Testis (tissue), 3 donors: ENCODE measurements around the gene SKOR2. TPM values are rescaled to one million over a fixed set of nuclear protein-coding genes. Genes with fewer than 3 reads are reported as not detected.
"Not testable (repeated sequence)": the region's sequence is repeated elsewhere in the genome, so short reads cannot be mapped to it uniquely, and the experiment has no call there.

Source experiments
- DNase-seq: peaks from one replicate; pipeline ENCODE4 v3.0.0-alpha.2; 2019
- H3K27ac ChIP-seq, 2 donors: fragments of 200-600 bp; sonication (generic); one replicate each; pipeline ENCODE4 v1.5.1; 2019
- H3K27me3 ChIP-seq: fragments of 200-600 bp; sonication (generic); one replicate; pipeline ENCODE4 v1.5.1; 2019
- H3K36me3 ChIP-seq: fragments of 200-600 bp; sonication (generic); one replicate; pipeline ENCODE4 v1.5.1; 2017; ENCODE audit warnings: low read depth; ENCODE audit errors: missing control alignments
- H3K4me1 ChIP-seq: fragments of 200-600 bp; sonication (generic); one replicate; pipeline ENCODE4 v1.5.1; 2019
- H3K4me3 ChIP-seq, 2 donors: fragments of 200-600 bp; sonication (generic); one replicate each; pipeline ENCODE4 v1.5.1; 2017 to 2019
- H3K9me3 ChIP-seq: fragments of 200-600 bp; sonication (generic); one replicate; pipeline ENCODE4 v1.5.1; 2017
- POLR2A ChIP-seq: fragments of 450-650 bp; IDR thresholded peaks from one replicate; pipeline ENCODE4 v1.6.1; 2017; ENCODE audit warnings: antibody characterized with exemption, mild to moderate bottlenecking, moderate library complexity
- WGBS, 2 donors: methylation state at CpG; one replicate each; pipeline ENCODE4 v1.1.5; 2018; 5-methylcytosine and 5-hydroxymethylcytosine counted together
- intact Hi-C: fragments of 100-400 bp; cut with DNase I; formaldehyde crosslinking; loops from one replicate; pipeline ENCODE4 v1.15.1; 2023; ENCODE audit warnings: low total_unique reads
- polyA plus RNA-seq: library from polyadenylated mRNA; stranded (reverse); fragments of 350-450 nt; fragmentation: Illumina TruSeq; extraction: RNeasy Lipid Tissue Mini Kit (QIAGEN cat#74804); gene quantifications from one replicate; pipeline ENCODE4 v1.2.3, GENCODE V29; 2014; ENCODE audit warnings: low read depth, low replicate concordance; ENCODE audit not compliant: insufficient read depth
- small RNA-seq, 2 donors: library from RNA; depleted of rRNA; stranded (forward); fragments of <200 nt; gene quantifications; one replicate each; pipeline ENCODE3, GENCODE V24; 2016
- total RNA-seq, 2 donors: library from RNA; depleted of rRNA; stranded (reverse); fragments of >200 nt; gene quantifications; one replicate each; pipeline ENCODE4 v1.2.3, GENCODE V29; 2016
- TF ChIP-seq, protein P1 (sequence below), 3 experiments: fragments of 450-650 bp in 2 of 3; fragments of 200-600 bp in 1 of 3; sonication (generic) in 1 of 3; IDR thresholded peaks; one replicate each; pipeline ENCODE4 v1.5.1; 2016 to 2019; ENCODE audit warnings: antibody characterized with exemption in 3 of 3, mild to moderate bottlenecking in 2 of 3, moderate library complexity in 1 of 3

SKOR2 gene
- total and polyA plus RNA-seq, 3 donors from 2014 or later = 0.43 to 1.4 (median 0.59) TPM

DNA sequence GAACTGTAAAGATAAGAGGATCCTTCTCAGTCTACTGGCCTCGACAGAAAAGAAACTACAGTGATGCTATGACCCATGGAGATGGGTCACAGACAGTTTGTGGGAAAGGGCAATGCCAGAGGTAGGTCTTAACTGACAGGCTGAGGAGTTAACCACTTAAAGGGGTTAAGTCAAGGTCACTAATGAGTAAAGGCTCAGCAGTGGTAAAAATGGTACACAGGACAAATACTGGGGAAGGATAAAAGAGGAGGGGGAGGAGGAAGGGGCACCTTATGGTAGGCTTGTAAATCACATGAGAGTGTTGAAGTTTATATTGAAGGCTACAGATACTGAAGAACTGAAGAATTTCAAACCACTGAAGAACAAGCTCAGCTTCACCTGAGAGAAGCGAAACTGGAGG is 85.2 kb downstream of the SKOR2 start:
- no peaks in the 10 kb centered on the region for H3K36me3 ChIP-seq
- no peak for DNase-seq
- H3K27me3 ChIP-seq = no peaks in the 10 kb centered on the region
- H3K27ac ChIP-seq = no peak overlapping the region
- intact Hi-C loops = no loop called here
- 77 to 86% methylated on average over 2 of the region's 2 CpGs for WGBS, 2 donors
- no peak overlapping the region for H3K4me3 ChIP-seq
- TF ChIP-seq POLR2A = no peak
- TF ChIP-seq, protein P1, sequence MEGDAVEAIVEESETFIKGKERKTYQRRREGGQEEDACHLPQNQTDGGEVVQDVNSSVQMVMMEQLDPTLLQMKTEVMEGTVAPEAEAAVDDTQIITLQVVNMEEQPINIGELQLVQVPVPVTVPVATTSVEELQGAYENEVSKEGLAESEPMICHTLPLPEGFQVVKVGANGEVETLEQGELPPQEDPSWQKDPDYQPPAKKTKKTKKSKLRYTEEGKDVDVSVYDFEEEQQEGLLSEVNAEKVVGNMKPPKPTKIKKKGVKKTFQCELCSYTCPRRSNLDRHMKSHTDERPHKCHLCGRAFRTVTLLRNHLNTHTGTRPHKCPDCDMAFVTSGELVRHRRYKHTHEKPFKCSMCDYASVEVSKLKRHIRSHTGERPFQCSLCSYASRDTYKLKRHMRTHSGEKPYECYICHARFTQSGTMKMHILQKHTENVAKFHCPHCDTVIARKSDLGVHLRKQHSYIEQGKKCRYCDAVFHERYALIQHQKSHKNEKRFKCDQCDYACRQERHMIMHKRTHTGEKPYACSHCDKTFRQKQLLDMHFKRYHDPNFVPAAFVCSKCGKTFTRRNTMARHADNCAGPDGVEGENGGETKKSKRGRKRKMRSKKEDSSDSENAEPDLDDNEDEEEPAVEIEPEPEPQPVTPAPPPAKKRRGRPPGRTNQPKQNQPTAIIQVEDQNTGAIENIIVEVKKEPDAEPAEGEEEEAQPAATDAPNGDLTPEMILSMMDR (IDR thresholded peaks at IDR 0.05) = no peak
- no peaks in the 10 kb centered on the region for H3K4me1 ChIP-seq
- H3K9me3 ChIP-seq = no peaks in the 10 kb centered on the region

DNA sequence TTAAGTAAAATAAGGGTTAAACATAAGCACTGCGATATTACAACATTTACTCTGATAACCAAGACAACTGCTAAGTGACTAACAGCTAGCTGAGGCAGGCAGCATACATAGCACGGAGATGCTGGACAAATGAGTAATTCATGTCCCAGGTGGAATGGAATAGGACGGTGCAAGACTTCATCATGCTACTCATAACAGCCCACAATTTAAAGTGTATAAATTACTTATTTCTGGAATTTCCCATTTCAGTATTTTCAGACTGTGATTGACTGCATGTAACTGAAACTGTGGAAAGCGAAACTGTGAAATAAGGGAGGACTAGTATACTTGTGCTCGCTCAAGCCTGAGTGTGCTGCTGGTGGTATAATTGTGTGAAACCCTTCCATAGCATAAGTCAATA is 88.2 kb downstream of the SKOR2 start:
- WGBS, 2 donors = 83 to 88% methylated on average over 5 of the region's 5 CpGs
- H3K9me3 ChIP-seq = no peaks in the 10 kb centered on the region
- H3K4me1 ChIP-seq = no peaks in the 10 kb centered on the region
- no peak overlapping the region for H3K4me3 ChIP-seq
- H3K27ac ChIP-seq = no peak overlapping the region
- TF ChIP-seq POLR2A = no peak
- TF ChIP-seq, protein P1 (IDR thresholded peaks at IDR 0.05) = no peak
- H3K36me3 ChIP-seq = no peaks in the 10 kb centered on the region
- H3K27me3 ChIP-seq = no peaks in the 10 kb centered on the region
- intact Hi-C loops = no loop called here
- DNase-seq = no peak

DNA sequence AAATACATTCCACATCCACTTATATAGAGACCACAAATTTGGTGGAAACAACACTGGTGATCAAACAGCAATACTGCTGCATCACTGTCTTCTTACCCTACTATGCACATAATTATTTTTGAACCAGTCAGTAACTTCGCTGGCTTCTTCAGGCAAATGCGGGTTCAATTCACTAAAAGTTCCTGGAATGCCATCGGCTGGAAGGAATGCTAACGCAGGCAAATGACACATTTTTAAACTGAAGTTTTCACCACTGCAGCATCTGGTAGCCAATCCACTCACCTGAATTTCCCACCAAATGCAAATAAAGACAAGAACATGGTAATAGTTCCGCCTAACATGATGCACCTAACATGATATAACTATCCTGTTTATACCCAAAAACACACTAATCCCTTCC is 91.2 kb downstream of the SKOR2 start:
- no peak for TF ChIP-seq POLR2A
- TF ChIP-seq, protein P1 (IDR thresholded peaks at IDR 0.05) = no peak
- H3K27ac ChIP-seq = no peak overlapping the region
- intact Hi-C loops = no loop called here
- no peaks in the 10 kb centered on the region for H3K27me3 ChIP-seq
- no peaks in the 10 kb centered on the region for H3K36me3 ChIP-seq
- no peaks in the 10 kb centered on the region for H3K4me1 ChIP-seq
- WGBS, 2 donors = 95 to 98% methylated on average over 5 of the region's 5 CpGs
- DNase-seq = no peak
- no peak overlapping the region for H3K4me3 ChIP-seq
- H3K9me3 ChIP-seq = no peaks in the 10 kb centered on the region

DNA sequence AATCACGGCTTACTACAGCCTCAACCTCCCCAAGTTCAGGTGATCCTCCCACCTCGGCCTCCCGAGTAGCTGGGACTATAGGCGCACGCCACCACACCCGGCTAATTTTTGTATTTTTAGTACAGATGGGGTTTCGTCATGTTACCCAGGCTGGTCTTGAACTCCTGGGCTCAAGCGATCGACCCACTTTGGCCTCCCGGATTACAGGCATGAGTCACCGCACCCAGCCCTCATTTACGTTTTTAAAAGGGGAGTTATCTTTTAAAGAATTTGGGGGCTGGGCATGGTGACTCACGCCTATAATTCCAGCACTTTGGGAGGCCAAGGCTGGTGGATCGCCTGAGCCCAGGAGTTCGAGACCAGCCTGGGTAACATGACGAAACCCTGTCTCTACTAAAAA is 93.1 kb downstream of the SKOR2 start:
- 90 to 95% methylated on average over 16 of the region's 16 CpGs for WGBS, 2 donors
- H3K4me3 ChIP-seq, intact Hi-C loops, H3K9me3 ChIP-seq, H3K27ac ChIP-seq, H3K4me1 ChIP-seq, DNase-seq, H3K36me3 ChIP-seq, H3K27me3 ChIP-seq: not testable (repeated sequence)

Small RNAs within 50 kb of the gene (small RNA-seq; reads per million reads assigned to genes)
- gene RNU6-1131P = 0 reads per million in 2 donors

Other genes with a start within 250 kb of the SKOR2 start
- gene ELOA2, start 216.0 kb downstream of the SKOR2 start, total RNA-seq = 1 to 10 TPM; 4.4 to 8.4 TPM
- gene ELOA2, start 216.0 kb downstream of the SKOR2 start, polyA plus RNA-seq = 8.0 TPM
- gene HDHD2, start 101.2 kb downstream of the SKOR2 start, total RNA-seq = 10 to 100 TPM; 39.8 to 40.4 TPM
- gene HDHD2, start 101.2 kb downstream of the SKOR2 start, polyA plus RNA-seq = 32.3 TPM
- gene IER3IP1, start 75.3 kb downstream of the SKOR2 start, total RNA-seq = 10 to 100 TPM; 12.3 to 14.2 TPM
- 15.9 TPM for gene IER3IP1, start 75.3 kb downstream of the SKOR2 start, polyA plus RNA-seq